Right hindlimb (tissue), 1 donor: Measurements from ENCODE around the gene BNC2.
"Not testable (repeated sequence)": the region's sequence is repeated elsewhere in the genome, so short reads cannot be mapped to it uniquely, and the experiment has no call there.

ENCODE experiments used
- DNase-seq: peaks from one replicate; pipeline ENCODE4 v3.0.0-alpha.2; 2018

Gene BNC2

DNA sequence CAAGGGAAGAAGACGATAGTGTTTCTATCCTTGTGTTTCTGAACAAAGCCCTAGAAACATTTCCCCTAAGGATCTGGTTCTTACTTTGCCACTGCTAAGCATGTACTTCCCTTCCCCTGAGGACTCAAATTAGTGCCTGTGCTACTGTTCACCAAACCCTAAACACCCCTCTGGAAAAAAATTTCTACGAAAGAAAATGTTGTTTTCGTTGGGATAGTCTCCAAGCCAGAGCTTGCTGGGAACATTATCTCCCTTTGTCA lies 294.6 kb downstream of the BNC2 start:
- DNase-seq = no peak

DNA sequence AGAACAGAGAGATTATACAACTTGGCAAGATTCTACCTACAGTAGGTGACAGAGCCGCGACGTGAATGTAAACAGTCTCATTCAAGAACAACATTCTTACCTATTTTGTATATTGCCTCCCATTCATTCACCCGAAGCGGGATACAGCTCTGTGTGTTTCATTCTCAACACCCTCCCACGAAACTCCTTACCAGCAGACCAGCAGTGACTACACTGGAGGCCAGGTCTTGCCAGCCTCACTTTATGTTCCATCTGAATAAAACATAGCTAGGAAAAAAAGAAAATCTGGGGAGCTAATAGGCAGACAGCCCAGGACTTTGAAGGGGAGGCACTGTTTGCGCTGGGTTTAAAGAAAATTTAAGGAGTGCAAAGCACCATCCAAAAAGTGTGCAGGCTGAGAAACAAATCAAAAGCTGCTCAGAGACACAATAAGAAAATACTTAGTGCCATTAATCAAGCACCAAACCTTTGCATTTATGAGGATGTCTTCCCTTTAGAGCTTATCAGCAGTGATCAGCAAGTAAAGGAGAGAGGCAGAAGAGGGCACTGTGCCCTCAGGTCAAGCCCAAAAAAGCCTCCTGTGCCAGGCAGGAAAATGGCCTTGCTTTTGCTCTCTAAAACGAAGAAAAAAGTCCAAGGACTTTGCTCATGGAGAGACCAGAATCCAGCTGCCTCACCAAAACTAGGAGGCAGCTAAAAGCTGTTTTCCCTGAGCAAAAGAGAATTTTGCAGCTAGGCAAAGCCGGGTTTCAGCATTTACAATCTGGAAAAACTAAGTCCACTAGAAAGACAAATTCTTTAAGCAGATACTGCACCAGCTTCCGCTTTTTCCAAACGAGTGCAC lies 295.1 kb downstream of the BNC2 start:
- no peak for DNase-seq

DNA sequence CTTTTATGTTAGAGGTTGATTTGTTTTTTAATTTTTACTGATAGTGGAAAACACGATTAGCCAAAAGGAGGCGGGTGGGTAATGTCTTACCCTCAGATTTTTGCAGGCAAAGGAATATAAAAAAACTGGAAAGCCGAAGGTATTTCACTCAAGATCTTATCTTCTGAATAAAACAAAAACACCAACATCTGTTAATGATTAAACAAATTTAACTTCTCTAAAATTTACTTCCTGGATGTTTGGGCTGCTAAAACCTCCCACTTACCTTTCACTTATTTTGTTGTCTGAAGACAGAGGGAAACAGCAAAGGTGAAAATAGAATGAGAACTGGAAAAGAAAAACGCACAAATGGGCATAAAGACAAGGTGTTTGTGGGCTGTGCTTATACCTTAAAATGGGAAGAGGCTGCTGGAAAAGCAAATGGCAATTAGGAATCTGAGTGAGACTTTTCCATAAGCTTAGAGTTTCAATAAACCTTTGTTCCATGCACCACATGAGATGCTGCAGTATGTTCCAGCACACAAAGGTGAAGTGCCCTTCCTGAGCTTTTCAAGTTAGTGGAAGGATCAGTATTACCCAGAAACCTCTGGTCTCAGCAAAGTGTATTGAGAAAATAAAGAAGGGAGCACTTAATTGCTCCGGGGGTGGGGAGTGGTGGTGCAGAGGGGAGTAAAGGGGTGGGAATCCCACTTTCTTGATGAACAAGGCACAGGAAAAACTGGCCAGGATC lies 298.3 kb downstream of the BNC2 start:
- DNase-seq = no peak

DNA sequence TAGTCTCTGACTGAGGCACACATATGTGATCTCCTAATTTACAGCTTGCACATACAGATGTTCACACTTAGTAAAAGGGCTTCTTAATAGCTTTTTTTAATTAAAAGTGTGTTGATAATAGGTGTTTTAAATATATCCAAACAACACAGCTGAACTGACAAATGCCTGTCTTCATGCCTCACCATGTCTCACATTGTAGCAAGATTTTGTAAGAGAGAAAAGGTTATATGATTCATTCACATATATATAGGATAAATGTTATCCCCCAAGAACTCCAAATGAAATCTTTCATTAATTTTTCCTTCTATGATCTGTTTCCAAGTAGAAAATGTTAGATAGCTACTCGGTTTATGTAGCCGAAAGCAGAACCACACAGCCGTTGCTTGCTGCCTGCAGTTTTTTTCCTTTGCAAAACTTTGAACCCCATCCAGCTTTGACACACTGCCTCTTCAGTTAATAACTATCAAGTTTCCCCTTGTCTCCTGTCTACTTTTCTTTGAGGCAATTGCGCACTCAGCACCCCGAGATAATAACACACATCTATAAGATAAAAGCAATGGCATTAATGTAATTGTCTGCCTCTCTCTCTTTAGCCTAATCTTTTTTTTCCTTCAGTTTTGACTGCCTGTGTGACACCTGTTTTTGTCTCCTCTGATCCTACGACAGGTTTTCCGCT lies 299.2 kb downstream of the BNC2 start:
- no peak for DNase-seq

DNA sequence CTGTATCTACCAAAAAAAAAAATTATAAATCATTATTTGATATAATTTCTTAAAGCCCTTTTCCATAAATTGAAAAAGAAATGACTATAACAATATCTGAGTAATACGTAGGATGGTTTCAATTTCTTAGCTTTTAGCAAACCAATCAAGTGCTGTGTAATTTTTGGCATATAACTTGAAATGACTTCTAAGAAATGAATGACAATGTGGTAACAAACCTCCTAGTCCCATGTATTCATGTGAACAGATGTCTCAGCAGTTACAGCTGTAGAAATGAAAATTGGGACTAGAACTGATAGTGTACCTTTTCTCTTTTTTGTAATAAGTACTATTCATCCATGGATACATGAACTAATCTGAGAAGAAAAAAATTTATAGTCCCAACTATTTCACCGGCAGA lies 307.0 kb downstream of the BNC2 start:
- DNase-seq = no peak

DNA sequence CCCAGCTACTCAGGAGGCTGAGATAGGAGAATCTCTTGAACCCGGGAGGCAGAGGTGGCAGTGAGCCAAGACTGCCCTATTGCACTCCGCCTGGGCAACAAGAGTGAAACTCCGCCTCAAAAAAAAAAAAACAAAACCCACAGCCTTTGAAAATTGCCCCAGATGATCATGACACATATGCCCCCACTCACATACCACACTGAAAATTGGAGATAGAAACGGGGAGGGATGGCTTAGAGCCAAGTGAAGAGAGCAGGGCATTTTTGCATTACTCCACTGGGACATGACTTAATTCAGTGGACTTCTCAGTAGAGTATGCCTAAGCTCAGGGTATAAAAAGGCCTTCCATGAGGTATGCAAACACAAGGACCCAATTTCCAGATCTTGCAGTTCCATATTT lies 309.3 kb downstream of the BNC2 start:
- no peak for DNase-seq

DNA sequence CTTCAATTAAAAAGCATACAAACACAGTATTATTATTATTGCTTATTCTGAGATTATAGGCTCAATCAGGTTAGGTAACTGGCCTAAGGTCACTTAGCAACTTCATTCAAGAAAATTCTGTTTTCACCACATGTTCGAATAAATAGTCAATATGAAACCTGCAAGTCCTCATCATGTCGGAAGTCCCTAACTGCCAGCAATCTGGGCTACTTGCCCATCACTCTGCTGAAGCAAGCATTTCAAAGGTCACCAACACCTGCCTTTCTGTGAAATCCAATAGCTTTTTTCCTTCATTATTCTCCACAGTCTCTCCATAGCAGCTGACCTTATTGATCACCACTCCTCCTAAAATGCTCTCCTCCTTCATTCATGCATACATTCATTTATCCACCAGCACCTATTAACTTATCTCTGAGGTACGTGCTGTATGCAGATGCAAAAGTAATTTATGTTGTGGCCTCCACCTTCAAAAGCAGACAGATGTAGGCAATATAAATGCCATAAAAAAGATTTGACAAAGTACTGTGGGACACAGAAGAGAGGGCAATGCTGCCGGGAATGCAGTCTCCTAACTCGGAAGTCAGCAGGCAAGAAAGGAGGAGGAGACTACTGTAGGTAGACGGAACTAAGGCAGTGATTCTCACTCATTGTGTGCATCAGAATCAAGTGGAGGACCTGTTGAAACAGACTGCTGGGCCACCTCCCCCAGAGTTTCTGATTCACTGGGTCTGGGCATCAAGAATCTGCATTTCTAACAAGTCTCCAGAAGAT lies 310.9 kb downstream of the BNC2 start:
- no peak for DNase-seq

DNA sequence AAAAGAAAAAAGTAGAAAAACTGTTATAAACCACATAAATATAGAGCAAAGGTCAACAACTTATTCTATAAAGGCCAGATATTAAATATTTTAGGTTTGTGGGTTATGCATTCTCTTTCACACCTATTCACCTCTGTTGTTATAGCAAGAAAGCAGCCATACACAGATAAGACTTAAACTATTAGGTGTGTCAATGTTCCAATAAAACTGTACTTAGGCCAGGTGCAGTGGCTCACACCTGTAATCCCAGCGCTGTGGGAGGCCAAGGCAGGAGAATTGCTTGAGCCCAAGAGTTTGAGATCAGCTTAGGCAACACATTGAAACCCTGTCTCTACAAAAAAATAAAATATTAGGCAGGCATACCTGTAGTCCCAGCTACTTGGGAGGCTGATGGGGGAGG lies 314.7 kb downstream of the BNC2 start:
- no peak for DNase-seq

DNA sequence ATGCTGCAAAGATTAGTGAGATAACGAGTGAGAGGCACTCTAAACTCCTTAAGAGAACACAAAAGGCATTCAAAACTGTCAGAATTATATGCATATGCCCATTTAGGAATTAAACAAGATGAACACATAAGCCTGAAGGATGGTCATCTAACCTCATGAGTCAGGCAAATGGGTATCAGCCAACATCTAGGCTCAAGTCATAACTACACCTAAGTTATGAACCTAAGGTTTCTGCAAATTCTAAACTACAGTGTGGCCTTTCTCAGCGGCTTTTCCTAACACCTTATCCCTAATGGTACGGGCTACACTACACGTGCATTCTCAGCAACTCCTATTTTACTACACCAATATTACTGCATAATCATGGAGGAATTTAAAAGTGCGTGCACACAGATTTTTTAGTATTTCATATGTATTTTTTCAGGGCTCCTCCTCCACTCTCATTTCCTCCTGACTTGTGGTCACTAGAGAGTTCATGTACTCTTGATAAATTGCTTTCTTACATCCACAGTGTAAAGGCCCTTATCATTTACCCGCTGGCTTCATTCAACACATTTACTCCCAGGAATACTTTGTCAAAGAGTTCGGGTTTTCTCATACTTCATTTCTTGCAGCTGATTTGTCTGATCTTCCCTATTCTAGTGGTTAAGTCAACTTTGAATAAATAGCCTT lies 316.5 kb downstream of the BNC2 start:
- DNase-seq = no peak

DNA sequence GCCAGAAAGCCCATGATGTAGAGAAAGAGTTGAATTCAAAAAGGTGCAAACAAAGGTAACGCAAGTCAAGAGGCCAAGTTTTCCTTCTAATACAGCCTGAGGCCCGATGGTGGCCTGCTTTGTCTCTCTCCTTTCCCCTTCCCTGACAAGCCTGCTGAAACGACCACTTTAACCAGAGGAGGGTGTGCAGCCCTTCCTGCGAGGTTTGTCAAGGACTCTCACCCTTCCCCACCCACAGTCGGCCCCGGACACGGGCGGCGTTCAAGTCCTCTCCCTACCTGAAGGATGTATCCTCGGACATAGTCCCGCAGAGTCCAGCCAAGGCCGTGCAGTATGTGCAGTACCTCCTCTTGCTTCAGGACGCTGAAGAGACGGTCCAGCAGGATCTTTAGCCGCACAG lies 318.2 kb downstream of the BNC2 start:
- no peak for DNase-seq

DNA sequence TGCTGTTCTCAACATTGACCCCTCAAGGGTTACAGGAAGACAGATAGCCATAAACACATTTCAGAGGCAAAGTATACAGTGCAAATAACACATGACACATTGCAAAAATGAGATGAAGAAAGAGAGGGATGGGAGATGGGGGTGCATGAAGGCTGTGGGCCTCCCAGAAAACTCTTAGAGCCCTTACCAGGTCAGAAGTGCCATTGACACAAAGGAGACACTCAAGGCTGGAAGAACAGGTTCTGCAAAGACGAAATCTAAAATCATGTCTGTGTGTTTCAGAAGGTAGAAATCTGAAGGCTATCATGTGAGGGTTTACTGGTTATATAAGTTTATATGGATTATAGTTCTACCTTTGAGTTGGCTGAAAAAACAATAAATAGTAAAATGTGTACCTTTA lies 318.8 kb downstream of the BNC2 start:
- no peak for DNase-seq

DNA sequence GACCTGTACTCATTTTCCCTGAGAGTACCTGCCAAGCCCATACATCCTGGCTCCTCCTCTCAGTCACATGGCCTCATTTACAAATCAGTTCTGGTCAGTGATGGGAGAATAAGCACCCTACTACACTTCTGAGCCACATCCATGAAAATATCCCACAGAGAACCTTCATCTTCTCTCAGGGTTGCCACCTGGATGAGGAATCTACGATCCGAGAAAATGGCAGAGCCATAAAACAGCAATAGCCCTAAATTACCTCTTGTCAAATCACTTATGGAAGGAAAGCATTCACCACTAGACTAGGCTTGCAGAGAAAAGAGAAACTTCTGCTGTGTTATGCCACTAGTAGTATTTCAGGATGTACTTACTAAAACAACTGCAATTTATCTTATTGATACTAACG lies 324.8 kb downstream of the BNC2 start:
- DNase-seq = no peak

DNA sequence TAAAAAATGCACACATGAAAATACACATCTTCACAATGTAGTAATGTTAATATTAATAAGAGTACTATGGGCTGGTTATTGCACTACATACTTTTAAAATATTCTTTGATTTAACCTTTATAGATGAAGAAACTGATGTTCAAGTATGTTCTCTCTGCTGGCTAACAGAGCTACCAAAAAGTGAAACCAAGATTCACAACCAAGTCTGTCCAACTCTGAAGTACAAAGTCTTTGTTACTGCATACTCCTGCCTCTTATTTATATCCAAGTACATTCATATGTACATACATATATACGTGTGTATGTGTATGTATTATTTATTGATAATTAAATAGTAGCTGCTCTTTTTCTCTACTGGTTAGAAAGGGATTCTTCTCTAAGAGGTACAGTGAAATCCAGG lies 325.6 kb downstream of the BNC2 start:
- no peak for DNase-seq

DNA sequence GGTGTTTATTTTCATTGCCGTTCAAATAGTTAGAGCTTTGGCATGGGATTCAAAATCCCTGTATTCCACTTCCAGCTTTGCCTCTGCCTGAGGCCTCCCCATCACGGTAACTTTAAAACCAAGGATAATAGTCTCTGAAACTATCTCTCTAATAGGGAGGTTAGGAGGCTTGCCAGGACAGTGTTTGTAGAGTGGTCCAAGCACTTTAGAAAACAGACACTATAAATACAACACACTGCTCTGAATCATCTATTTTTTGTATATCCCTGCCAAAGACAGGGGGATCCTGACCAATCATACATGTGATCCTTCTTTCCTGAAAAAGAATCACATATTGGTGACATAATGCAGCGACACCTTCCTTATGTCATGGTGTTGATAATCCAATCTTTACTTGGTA lies 326.8 kb downstream of the BNC2 start:
- DNase-seq = no peak

DNA sequence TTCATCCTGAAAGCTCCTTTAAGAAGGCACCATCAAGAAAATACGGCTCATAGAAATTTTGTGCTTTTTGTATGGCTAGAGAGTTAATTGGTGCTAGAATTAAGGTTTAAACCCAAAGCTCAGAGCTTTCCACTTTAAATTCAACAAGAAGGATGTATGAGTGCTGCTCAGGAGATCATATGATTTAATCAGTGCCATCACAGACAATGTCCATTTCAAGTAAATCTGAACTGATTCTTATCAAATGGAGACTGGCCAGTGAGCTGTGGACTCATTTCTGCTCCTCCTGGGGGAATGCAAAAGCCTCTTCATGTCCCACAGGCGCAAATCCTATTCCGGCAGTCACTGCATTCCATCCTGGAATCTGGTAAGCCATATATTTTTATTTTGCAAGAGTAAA lies 327.2 kb downstream of the BNC2 start:
- DNase-seq = no peak

DNA sequence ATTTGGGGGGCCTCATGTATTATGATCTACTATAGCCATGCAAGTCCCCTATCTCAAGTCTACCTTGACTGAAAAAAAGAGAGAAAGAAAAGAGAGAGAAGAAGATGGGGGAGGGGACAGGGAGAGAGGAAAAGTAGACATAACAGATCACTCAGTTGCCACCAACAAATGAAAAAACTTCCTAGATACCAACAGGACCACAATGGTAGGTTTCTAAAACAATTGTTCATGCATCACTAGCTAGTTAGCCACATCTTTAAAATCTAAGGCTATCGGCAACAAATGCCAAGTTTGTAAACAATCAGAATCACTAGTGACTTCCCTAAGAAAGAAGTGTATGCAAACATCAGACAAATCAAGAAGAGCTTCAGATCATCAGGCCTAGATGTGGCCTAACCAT lies 328.2 kb downstream of the BNC2 start:
- no peak for DNase-seq

DNA sequence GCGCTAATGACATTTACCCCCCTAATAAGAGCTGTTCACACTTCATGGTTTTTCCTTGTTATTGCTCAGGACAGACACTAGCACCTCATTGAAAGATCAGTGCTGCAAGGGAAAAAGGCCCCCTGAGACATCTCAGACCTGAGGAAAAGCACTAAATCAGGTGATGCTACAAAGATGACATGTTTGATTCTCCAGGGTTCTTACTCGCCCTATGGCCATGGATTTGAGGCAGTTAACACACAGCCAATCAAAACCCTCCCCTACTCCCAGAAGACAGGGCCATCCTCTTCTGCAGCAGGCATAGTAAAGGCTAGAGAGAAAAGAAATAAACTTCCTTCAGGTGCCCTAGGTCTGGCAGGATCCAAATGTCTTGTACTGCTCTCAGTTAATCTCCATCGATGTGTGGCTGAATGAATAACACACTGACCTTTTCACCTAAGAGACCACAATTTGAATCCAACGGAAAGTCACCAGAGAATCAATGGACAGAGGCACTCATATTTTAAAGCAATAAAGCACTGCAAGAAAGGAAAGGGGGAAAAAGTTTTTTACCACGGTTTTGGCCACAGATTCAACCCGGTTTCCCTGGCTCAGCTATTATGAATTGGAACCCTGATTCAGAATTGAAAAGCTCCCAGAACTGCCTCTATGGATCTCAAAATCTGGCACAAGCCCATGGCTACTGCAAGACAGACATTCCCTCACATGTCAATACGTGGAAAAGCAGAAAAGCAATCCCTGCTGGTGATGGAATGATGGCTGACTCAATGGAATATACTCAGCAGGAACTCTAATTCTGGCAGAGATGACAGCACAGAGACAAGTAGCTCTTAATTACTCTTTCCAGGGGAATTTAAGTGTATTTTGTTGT lies 329.5 kb downstream of the BNC2 start:
- DNase-seq = peak; percentile 82

DNA sequence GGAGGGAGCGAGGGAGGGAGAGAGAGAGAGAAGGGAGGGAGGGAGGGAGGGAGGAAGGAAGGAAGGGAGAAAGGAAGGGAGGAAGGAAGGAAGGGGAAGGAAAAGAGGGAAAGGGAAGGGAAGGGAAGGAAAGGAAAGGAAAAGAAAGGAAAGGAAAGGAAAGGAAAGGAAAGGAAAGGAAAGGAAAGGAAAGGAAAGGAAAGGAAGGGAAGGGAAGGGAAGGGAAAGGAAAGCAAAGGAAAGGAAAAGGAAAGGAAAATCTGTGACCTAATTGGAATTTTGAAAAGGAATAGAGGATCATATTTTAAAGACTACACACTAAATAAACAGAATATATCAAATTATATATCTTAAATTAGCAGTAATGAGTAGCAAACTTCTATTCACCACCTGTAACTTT lies 330.8 kb downstream of the BNC2 start:
- DNase-seq = not testable (repeated sequence)

DNA sequence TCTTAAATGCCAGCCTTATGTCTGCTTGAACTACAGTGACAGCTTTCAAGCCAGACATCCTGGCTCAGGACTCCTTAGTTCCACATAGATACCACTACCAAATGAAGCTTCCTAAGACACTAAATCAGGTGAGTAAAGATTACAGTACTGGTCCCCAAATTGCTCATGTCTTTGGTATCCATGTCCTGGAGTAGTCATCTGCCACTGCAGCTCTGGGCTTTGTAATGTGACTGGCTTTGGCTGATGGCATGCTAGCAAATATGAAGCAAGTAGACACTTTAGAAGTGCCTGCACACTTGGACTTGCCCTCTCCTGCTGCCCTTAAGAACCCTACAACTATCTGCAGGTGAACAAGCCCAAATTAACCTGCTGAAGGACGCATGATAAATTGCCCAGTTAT lies 334.9 kb downstream of the BNC2 start:
- DNase-seq = no peak

DNA sequence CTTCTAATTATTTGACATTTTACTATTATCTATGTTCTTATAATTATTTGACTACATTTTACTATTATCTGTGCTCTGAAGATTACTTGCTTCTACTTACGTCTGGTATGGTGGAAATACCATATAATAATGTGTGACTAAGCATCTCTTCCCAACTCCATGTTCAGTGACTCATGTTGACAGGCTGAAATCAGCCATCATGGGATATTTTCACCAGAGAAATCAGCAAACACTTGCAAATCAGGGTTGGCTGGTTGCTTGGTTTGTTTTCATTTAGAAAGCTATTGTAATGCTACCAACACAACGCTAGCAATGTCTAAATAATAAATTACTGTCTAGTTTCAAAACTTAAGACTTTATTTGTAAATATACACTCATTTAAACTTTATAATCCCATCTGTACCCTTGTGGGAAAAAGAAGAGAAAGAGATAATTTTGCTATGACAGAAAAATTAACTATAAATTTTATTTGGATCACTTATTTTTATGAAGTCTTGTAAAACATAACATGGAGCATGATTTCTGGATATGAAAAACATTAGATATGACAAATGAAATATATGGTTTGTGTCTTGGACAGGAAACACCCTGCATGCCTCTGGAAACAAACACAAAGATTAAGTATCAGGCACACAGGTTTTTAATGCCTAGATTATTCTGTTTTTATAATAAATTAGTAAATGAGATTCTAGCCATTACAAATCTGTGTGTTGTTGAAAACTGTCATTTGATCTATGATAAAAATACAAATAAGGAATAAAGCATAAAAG lies 337.6 kb downstream of the BNC2 start:
- DNase-seq = no peak

DNA sequence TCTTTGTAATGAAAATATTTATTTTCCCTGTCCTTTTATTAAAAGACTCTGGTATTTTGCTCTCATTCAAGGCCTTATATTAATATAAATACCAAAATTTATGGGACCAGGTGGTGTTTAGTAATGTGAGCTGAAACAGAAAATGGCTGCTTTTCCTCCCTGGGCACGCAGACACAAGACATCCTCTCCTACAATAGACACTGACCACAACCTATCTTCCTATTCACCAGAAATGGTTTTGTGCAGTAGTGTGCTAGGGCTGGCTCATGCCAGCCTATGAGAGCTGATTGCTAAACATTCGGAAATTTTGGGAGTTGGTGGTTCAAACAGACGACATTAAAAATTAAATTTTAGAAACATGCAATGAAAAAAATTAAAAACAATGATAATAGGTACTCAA lies 338.2 kb downstream of the BNC2 start:
- DNase-seq = no peak
